Activated naive CD4-positive, alpha-beta T cell (primary cell): ENCODE results near the gene THBS2.
"Not testable (repeated sequence)": the region's sequence is repeated elsewhere in the genome, so short reads cannot be mapped to it uniquely, and the experiment has no call there.

Experiments used
- DNase-seq, 4 experiments: peaks; one replicate each; lab custom pipeline; 2025; lab: John Stamatoyannopoulos, UW

The THBS2 gene

DNA sequence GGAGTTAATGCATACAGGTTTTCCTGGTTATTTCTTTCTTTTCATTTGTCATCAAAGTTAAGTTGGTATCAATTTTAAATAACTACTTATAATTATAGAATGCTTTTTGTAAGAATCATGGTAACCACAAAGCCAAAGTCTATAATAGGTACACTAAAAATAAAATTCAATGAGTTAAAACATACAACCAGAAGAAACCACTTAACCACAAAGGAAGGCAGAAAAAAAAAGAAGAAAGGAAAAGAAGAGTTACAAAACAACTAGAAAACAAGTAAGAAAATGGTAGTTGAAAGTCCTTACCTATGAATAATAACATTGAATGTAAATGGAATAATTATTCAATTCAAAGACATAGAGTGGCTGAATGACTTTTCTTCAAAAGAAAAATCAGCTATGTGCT lies 45.6 kb downstream of the THBS2 start:
- no peak for DNase-seq

- DNase-seq, result no peak
These were observed 46.2 kb downstream of the THBS2 start for GRCh38 chr6:169207482-169207881.

GRCh38 chr6:169205176-169206160 lies 48.2 kb downstream of the THBS2 start:
- no peak for DNase-seq

DNA sequence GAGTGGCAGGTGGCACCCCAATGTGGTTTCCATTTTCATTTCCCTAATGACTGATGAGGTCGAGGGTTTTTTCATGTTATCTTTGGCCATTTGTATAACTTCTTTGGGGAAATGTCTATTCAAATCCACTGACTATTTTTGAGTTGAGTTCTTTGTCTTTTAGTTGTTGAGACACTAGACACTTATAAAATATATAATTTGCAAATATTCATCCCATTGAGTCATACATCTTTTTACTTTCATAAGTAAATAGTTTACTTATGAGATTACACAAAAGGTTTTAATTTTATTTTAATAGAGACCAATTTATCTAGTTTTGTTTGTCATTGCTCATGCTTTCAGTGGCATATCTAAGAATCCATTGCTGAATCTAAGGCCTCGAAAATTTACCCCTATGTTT lies 49.5 kb downstream of the THBS2 start:
- no peak for DNase-seq

DNA sequence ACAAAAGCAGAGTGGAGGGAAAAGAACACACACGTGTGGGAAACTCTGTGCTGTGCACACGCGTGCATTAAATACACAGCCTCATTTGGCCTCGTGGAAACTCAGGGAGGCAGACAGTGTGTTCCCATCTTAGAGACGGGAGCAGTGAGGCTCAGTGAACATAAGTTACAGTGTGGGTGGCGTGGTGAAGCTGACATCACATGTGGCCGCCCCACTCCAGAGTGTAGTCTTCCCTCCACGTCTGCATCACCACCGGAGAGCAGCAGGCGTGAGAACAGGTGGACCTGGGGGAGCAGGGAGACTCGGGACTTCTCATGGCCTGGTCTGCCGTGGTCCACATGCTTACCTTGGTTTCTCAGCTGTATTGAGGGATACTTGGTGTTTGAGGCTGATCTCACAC lies 51.7 kb downstream of the THBS2 start:
- DNase-seq, result no peak

GRCh38 chr6:169200893-169201514 lies 52.6 kb downstream of the THBS2 start:
- no peak for DNase-seq

DNA sequence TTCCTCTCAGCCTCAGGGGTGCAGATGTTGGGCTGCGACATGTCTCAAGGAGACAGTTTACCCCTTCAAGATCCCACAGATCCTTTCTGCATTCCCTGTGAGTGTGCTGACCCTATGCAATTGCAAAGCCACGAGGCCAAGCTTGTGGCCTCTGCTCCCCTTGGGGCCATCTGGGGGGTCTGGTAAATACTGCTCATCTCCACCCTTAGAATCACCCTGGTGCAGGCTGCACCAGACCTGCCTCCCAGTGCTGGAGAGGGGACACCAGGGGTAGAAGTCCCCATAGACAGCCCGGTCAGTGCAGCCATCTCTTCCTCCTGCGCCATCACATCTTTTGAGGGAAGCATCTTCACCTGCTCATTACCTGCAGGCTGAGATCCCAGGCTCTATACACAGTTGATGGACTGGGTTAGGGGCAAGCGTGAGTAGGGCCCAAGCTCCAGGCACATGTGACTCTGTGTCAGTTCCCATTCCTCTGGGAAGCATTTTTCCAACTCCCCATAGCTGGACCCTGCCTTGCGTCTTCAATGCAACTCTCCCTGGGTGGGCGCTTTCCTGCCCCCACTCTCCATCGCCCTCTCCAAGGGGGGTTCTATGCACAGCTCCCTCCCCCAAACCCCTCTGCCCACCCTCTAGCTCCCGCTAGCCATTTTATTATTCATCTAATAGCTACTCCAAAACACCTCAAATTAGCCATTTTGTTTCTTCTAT lies 53.9 kb downstream of the THBS2 start:
- DNase-seq, result no peak

- DNase-seq, result no peak
These were observed 54.8 kb downstream of the THBS2 start for GRCh38 chr6:169198885-169199284.

DNA sequence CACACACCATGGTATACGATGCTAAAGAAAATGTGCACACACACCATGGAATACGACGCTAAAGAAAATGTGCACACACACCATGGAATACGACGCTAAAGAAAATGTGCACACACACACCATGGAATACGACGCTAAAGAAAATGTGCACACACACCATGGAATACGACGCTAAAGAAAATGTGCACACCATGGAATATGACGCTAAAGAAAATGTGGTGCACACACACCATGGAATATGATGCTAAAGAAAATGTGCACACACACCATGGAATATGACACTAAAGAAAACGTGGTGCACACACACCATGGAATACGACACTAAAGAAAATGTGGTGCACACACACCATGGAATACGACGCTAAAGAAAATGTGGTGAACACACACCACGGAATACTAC lies 55.7 kb downstream of the THBS2 start:
- DNase-seq, result not testable (repeated sequence)

DNA sequence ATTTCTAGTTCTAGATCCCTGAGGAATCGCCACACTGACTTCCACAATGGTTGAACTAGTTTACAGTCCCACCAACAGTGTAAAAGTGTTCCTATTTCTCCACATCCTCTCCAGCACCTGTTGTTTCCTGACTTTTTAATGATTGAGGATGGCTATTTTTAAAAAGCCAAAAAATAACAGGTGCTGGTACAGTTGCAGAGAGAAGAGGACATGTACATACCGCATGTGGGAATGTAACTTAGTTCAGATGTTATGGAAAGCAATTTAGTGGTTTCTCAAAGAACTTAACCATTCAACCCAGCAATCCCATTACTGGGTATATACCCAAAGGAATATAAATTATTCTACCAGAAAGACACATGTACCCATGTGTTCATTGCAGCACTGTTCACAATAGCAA lies 57.4 kb downstream of the THBS2 start:
- DNase-seq, result not testable (repeated sequence)

DNA sequence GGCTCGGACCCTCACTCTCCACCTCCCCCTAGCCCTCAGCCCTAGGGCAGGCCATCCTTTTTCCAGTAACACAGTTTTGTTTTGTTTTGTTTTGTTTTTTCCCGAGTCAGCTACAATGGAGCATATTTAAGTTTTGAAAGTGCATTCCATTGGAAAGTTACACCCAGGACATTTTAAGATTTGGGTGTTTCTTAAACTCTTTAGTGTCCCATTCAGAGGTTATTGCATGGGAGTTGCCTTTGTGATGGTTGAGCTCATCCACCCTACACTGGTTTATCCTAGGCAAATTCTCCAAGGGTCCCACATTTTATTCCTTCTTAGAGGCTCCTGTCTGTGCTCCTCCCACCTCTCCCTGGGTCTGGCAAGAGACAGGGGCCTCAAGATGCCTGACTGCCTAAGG lies 58.9 kb downstream of the THBS2 start:
- DNase-seq, result no peak

DNA sequence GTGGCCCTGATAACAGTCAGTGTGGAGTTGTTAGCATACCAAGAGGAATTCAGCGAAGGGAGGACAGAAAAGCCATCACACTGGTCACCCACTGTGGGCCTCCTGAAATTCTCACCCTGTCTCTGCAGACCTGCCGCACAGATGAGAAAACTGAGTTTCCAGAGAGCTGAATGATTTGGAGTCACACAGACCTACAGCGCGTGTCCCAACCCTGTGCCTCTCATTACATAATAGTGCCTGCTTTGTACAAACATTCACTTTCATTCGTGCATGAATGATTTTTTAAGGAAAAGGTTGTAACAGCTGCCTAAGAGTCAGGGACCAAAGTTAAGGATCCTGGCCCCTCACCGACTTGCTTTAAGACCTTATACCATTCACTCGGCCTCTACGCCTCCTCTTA lies 62.7 kb downstream of the THBS2 start:
- no peak for DNase-seq

GRCh38 chr6:169190144-169190584 lies 63.5 kb downstream of the THBS2 start:
- DNase-seq, result no peak

DNA sequence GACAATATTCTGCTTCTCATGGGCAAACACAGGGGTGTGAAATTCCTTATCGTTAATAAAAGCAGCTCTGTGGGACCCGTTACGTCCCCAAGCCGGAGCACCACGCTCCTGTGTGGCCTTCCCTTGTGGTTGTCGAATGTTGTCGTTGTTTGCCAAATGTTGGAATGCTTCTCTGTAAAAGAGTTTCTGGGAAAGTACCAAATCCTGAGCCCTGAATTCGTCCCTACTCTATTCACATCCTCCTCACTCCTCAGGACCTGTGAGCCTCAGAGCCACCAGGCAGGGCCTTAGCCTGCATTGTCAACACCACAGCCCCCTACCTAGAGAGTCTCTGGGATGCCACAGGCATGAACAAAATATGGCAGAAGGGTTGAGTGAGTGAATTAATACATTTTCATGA lies 64.0 kb downstream of the THBS2 start:
- DNase-seq, result no peak

DNA sequence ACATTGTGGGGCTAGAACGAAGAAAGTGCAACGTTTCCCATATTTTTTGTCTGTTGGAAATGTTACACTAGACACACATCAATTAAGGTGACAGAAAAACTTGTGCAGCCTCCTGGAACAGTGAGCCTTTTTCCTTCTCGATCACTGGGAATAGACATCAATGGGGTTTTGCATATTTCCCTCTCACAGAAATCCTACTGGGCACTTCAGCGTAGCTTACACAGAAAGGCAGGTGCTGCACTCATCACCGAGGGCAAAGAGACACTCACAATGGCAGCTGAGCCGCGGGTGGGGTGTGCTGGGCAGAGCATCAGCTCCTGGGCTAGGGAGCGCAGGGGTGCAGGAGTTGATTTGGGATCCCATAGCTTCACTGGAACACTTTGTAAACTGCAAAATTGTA lies 64.5 kb downstream of the THBS2 start:
- DNase-seq, result no peak

DNA sequence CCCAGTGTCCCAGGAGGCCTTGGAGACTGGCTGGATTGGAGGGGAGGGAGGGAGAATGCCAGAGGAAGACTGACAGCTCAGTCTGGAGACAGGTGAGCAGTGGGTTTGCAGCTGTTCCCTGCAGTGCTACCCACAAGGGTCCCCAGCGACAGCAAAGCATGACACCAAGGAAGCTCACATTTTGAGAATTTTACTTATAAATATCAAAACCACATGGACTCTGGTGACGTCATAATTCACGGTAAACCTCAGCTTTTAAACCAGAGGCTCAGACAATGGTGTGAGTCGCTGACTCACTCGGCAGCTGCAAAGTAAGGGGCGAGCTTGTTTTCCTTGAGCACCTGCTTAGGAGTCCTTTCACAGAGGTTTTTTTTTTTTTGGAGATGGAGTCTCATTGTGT lies 65.2 kb downstream of the THBS2 start:
- DNase-seq, result no peak

GRCh38 chr6:169188051-169188470 lies 65.6 kb downstream of the THBS2 start:
- no peak for DNase-seq

GRCh38 chr6:169186496-169187169 lies 67.0 kb downstream of the THBS2 start:
- no peak for DNase-seq

DNA sequence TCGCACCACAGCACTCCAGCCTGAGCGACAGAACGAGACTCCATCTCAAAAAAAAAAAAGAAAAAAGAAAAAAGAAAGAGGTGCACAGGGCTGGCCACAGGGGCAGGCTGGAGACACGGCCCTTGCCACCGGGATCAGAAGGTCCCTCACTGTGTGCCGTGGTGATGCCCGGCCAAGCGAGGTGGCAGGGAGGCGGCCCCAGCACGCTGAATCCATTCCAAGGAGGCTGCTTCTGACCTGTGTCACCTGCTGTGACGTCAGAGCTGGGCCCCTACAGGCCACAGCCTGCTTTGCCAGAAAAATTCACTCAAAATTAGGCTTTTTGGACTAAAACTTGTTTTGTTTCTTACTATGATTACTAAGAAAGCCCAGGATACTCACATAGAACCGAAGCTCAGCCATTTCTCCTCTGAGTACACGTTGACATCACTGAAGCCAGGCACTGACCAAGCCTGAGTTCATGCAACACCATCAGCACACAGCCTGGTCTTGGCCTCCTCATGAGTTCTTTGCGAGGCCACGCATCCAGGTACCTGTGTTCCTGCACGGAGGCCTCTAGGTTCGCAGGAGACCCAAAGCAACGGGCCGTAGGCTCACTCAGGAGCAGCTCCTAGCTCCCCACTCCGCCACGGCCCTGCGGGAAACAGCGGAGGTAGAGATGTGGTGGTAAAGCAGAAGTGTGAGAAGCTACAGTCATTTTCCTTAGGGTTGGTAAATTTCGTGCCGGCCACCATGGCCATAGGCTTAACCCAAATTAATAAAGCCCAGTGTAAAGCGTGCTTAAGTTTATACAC lies 67.8 kb downstream of the THBS2 start:
- DNase-seq, result no peak

DNA sequence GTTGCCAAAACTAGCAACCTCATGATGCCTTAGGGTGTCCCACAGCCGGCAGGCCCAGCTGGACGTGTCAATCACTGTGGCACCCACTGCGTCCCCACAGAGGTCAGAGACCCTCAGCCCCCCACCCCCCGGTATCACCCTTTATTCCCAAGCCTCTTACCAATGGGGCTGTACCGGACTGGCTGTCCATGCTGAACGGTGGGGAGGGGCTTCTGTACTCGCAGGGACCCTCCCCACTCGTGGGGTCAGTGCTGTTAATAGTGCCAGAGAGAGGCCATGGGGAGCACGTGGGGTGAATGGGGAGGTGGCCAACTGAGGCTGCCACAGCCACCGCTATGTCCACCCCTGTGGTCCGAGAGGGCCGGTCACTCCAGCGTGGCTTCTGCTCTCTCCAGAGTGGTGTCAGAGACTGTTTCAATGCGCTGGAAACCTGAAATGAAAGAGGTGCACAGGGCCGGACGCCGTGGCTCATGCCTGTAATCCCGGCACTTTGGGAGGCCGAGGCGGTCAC lies 68.6 kb downstream of the THBS2 start:
- no peak for DNase-seq

DNA sequence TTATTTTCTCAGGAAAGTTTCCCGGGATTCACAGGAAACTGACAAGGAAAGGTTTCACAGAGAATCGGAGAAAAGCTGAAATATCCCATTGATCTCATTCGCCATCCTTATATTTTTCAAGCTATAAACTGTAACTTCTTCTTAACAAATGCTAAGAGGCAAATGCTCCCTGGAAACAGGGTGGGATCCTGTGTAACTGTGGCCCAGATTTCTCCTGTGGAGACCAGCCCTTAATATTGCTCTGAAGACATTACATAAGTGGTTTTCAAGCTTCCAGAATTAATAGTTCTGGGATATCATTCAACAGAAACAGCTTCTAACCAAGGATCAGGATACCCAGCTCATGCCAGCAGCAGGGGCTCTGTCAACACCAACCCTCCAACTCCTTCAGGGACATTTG lies 69.2 kb downstream of the THBS2 start:
- no peak for DNase-seq
